GM12873 (cell line): ENCODE results near the gene LZTR1.

ENCODE experiments used
- TF ChIP-seq, protein P1 (sequence below): IDR thresholded peaks from 2 replicates; pipeline ENCODE4 v1.5.1; 2012; ENCODE audit warnings: low read depth, mild to moderate bottlenecking, moderate library complexity, low read length, control low read depth; ENCODE audit not compliant: insufficient read depth; ENCODE audit errors: missing control alignments

Gene LZTR1

DNA sequence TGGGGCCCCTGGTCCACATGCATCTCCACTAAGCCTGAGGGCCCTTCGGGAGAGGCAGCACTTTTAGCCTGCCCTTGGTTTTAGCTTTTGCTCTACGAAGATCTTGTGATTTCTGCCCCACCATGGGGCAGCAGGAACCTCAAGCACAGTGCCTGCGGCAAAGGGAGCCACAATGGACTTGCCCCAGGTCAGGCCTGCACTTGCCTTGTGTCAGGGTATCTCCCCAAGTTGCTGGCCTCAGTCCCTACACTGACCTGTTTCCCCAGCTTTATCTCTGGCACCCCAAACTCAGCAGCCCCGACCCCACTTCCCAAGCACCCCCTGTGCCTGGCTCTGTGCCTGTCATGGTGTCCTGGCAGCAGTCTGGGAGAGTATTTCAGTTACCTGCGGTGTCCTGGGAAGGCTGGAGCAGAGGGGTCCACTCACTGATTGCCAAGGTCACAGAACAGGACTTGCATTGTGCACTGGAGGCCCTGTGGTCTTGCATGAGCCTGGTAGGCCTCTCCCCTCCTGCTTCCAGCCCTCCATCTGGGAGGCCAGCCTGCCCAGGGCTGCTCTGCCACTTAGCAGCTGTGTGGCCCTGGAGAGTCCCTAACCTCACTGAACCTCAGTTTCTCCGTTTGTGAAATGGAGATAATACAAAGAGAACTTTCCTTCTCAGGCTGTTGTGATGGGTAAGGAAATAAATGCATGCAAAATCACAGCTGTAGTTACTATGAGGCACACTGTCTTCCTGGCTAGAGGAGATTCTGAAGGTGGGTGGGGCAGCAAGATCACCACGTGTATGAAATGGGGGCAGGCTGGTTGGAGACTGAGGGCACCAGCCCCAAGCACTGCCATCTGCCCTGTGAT is 18.7 kb upstream of the LZTR1 start:
- TF ChIP-seq, protein P1, sequence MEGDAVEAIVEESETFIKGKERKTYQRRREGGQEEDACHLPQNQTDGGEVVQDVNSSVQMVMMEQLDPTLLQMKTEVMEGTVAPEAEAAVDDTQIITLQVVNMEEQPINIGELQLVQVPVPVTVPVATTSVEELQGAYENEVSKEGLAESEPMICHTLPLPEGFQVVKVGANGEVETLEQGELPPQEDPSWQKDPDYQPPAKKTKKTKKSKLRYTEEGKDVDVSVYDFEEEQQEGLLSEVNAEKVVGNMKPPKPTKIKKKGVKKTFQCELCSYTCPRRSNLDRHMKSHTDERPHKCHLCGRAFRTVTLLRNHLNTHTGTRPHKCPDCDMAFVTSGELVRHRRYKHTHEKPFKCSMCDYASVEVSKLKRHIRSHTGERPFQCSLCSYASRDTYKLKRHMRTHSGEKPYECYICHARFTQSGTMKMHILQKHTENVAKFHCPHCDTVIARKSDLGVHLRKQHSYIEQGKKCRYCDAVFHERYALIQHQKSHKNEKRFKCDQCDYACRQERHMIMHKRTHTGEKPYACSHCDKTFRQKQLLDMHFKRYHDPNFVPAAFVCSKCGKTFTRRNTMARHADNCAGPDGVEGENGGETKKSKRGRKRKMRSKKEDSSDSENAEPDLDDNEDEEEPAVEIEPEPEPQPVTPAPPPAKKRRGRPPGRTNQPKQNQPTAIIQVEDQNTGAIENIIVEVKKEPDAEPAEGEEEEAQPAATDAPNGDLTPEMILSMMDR = no peak

DNA sequence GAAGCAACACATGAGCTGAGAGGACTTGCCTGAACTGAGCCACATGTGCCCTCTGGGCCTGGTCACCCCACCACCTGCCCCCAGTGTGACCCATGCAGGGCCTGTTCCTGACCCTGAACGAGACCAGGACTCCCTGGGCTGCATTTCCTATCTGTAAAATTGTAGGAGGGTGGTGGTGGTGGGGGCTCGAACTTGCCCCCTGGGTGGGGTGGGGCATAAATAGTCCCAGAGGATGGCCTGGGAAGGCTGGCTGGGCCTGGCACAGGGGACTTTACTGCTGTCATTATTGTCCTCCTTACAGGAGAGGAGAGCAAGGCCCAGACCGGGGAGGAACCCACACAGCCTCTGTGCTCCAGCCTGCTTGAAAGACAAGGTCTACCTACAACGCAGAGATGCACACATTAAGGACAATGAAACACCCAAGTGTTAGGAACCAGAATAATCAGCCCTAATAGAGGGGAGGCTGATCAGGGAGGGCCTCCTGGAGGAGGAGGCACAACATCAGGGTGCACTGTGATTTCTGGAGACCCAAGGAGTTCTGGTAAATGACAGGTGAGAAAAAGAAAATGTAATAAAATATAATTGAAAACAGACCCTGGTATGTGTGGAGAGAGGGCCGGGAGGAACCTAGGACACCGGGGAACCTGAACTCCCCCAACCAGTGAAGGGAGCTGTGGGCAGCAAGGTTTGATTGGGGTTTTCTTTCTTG is 17.9 kb upstream of the LZTR1 start:
- TF ChIP-seq, protein P1 = no peak

DNA sequence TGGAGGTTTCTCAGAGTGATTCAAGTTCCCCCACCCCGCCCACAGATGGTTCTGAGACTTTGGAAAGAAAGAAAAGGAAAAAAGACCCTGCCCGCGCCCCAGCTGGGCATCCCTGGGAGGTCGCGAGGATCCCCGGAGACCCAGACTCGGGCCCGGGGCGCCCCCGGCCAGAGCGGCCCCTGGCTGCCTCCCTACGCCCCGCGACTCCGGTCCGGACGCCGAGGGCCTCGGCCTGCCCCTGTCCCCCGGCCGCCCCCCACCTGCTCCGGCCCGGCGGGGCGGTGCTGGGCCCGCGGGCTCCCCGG is 17.3 kb upstream of the LZTR1 start:
- TF ChIP-seq, protein P1 = no peak

DNA sequence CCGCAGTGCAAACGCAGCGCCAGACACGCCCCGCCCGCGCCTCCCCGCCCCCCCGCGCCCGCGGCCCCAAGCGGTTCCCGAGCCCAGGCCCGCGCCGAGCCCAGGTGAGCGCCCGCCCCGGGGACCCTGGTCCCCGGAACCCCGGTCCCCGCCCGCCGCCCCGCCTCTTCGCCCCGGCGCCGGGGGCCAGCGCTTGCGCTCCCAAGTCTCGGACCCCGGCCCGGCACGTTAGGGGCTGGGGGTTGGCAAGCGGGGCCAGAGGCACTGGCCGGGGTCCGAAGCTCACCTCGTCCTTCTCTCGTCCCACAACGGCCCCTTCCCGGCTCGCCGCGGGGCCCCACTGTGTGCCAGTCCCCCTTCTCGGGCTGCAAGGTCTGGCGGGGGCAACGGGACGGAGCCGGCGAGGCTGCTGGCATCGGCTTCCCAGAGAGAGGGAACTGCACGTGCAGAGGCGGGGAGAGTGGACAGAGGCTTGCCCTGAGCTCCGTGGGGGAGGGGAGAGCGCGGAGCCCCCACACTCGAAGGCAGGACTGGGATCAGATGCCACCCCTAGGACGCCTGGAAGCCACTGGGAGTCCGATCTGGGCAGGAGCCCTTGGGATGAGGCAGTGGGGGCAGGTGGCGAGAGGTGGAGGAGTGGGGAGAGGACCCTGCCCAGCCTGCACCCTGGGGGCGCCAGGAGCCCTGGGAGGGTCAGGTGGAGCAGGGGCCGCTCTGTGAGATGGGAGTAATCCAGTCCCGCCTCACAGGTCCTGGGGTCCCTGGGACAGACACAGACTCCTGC is 16.8 kb upstream of the LZTR1 start:
- TF ChIP-seq, protein P1 = no peak

DNA sequence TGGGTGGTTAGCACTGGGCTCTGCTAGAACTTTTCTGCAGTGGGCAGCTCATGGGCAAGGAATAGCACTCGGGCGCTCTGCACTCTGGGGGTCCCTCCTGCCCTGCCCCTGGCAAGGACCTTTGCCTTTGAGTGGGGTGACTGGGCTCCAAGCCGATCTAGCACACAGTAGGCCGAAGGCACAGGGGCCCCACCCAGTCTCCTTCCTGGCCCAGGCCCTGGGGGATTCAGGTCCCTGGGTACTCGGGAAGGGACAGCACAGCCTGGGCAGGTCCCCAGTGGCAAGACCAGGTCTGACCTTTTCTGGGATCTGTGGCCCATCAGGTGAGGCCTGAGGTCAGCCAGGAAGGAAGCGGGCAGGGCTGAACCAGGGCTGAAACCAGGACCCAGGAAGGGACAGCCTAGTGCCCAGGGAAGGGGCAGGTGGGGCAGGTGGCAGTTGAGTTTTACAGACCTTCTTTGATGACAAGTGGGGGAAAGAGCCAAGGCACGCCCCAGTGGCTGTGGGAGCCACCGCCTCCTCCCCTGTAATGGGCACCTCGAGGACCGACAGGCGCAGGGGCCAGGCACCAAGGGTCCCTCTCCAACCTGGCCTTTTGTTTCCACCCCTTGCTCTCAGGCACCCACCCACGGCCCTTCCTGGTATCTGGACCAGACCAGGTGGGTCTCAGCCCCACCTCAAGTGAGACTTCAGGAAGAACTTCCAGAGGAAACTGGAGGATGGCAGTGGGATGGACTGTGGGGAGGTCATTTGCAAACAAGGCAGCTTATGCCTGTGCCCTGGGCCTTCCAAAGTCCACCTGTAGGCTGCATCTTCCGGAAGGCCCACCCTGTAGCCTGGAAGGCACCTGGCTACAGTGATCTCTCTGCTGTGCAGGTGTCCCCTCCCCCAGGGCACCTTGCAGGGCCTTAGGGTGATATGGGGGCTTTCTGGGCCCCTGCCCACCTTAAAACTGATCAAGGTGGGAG is 15.9 kb upstream of the LZTR1 start:
- TF ChIP-seq, protein P1 = no peak

DNA sequence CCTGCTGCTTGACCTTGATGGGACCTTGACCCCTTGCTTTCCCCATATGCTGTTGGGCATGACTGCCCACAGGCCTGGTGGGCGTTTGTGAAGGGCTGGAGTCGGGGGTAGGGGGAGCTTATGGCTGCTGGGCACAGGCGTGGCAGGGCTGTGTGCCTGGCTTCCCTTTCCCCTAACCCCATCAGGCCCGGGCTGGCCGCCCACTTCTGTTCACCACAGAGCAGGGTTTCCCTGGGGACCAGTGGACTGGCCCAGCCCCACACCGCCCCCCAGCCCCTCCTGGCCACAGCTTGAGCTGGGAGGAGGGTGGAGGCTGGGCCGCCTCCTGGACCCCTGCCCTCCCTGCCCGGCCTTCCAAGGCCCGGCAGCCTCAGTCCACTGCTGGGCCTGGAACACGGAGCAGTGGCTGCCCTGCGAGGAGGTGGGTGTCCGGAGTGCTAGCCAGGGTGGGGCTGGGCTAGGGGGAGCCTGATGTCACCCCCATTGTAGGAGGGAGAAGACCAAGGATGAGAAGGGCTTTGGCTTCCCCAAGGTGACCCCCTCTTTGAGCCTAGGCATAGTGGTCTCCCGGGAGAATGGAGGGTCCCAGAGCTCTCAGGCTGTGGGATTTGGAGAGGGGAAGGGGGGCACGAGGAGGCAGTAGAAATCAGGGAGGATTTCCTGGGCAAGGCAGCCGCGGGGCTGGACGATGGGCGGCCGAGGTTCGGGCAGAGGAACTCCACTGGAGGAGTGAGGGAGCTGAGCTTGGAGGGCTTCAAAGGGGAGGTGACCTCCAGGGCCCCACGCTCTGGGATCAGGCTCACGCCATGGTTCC is 15.0 kb upstream of the LZTR1 start, which contains the start of gene AIFM3:
AIFM3 (plus strand) TSS at position 373 of the 814 bp plus-strand sequence. CDS start 690 bp downstream, outside the sequence.
- TF ChIP-seq, protein P1 = no peak
